HG03432 (cell line): ENCODE measurements around the gene VSIG2.

Experiments used
- ATAC-seq: cut with Tn5 transposase; IDR thresholded peaks from one replicate; pipeline ENCODE4 v1.9.1; 2021; ENCODE audit warnings: mild to moderate bottlenecking, moderate library complexity; ENCODE audit not compliant: unreplicated experiment

The VSIG2 gene

DNA sequence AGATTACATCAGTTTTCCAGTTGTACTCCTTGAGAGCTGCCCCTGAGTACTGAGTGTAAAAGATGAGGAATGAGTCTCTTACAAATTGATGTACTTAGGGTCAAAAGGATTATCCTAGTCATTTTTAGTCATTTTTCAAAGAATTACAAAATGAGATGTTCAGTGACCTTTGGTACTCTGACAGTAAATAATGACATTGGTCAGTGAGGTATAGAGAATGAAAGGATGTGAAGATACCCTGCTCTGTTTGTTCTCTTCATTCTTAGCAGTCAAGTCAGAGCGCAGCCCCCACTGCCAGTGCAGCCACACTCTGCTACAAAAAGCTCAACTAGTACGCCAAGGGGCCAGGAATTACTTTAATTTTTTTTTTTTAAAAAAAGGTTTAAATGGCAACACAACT, 14.1 kb upstream of the VSIG2 start:
- ATAC-seq: no peak

DNA sequence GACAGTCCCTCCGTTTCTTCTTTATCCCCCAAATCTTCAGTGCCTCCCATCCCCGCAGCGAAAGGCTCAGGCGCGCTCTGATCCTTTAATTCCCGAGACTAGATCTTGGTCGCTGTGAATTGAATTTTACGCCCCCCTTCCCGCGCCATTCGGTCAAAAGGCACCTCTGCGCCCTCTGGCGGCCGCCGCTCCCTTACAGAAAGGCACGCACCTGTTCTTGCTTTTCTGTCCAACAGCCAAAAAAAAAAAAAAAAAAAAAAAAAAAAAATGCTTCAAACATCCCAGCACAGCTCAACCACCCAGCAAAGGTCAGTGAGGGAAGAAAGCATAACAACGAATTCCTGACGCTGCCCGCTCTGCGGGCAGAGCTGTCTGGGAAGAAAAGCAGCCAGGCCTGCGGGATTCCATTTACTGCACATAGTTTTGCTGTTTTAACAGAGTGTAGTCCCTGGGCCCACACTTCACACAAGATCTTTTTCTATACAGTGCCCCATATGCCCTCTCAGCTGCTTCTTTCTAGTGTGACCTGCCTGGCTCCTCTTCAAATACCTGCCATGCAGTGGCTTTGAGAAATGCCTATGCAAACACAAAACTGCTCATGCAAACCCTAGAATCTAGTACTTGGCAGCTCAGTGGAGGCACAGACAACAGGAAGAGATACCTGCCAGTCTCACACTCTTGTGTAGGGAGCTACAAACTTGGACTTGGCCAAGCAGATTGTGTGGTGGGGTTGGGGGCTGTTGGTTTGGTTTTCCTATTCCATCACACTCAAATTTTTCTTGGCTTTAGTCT, 11.3 kb upstream of the VSIG2 start:
- ATAC-seq: peak; percentile 23

DNA sequence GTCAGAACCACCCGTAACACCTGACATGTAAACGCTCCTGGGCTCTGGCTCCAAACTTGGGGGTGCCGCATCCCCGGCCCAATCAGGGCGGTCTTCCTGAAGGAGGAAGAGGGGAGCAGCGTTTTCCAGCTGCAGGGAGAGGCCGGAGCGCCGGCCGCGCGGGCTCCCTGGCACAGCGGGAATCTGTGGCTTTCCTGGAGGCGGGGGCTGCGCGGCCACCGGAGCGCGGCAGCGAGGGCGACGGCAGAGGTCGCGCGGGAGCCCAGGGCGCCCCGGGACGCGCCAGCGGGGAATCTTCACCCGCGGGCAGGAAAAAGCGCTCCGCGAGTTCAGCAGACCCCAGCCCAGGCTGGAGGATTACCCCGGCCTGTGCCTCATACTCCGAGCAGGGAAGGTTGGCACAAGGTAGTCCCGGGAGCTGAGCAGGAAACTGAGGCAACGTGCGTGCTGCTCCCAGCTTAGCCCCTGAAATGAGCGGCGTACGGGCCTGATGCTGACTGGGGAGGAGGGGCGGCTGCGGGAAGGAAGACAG, 10.6 kb upstream of the VSIG2 start:
- peak; percentile 11 for ATAC-seq

DNA sequence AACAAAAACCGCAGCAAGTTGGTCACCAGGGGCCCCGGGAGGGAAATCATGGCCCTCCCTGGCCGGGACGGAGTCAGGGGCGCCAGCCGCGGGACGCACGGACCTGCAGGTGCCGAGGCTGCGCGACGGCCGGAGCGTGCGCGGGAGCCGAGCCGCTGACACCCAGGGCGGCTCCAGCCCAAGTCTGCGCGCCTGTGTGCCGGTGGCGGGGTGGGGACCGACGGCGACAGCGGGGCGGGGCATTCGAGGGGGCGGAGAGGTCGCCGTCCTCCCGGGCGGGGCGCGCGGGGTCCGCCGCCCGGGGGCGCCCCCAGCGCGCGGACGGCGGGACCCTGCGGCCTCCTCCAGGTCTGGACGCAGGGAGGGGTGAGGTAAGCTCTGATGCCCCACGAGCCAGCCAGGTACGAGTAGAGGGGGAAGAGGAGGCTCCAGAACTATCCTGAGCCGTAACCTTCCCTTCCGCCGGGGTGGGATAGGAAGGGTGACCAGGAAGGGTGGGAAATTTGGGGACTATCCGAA, 10.1 kb upstream of the VSIG2 start, which contains the start of gene ESAM:
Gene ESAM (minus strand): TSS at position 186 of the 519 bp plus-strand sequence. CDS start 136 bp downstream, at position 50.
- ATAC-seq: peak; percentile 65

DNA sequence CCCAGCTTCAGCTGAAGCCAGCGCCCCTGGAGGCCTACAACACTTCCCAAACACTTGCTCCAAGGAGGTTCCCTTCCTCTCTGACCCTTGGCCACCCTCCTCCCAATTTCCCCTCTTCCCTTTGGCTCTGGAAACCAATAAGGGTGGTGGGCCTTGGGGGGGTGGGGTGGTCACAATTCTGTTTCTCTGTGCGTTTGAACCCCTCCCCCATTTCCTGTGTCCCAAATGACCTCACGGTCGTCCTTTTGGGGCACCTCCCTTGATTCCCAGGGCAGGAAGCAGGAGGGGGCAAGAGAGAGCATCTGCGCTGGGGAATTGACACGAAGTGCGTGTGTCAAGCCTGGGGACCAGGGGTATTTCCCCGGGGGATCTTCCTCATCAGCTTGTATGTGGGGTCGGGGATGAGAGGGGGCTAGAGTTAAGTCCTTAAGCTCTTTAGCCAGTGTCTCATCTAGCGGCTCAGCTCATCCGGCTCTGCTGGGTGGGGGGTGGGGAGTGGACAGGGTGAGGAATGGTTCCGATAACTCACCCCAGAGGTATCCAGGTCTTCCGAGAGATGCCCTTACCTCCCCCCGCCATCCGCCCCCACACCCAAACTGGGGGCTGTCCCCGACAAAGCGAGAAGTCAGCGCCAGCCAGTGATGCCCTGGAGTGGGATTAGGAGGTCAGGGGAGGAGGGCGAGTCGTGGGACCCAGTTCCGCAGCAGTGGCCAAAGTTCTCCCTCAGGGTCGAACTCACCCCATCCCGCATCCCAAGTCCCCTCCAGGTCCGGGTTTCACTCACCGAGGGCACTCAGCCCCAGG, 9.4 kb upstream of the VSIG2 start:
- ATAC-seq: no peak

DNA sequence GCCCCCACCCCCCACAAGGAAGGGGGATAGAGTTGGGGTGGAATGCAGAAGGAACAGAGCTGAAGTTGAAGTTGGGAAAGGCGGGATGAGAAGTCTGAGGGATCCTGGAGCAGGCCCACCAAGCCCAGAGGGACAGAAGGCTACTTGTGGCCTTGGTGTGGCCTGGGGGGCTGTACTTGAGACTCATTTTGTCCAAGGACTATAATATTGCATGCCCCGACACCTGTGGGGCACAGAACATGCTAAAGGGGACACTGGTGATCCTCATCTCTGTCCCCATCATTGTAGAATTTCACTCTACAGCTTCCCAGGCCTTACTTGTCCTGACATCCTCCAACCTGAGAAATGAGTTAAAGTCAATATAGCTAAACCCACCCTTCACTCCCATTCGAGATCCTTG, 8.8 kb upstream of the VSIG2 start:
- no peak for ATAC-seq

DNA sequence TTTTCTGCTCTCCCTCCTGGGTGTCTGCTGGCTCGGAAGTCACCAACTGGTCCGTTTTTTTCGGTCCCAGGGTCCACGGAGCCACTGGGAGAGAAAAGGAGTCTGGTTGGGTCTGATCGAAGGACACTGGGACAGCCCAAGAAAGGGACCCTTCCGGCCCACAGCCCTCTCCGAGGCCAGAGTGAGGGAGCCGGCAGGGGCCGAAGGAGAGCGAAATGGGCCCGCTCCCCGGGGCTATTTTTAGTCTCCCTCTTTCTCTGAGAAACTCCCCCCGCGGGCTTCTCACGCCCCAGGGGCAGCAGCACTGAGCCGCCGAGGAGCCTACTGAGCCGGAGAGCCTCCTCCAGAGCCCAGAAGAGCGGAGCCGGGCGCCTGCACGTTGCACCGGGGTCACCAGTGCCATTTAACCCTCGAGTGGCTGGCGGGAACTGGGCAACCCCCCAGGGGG, 8.2 kb upstream of the VSIG2 start:
- peak; percentile 30 for ATAC-seq

DNA sequence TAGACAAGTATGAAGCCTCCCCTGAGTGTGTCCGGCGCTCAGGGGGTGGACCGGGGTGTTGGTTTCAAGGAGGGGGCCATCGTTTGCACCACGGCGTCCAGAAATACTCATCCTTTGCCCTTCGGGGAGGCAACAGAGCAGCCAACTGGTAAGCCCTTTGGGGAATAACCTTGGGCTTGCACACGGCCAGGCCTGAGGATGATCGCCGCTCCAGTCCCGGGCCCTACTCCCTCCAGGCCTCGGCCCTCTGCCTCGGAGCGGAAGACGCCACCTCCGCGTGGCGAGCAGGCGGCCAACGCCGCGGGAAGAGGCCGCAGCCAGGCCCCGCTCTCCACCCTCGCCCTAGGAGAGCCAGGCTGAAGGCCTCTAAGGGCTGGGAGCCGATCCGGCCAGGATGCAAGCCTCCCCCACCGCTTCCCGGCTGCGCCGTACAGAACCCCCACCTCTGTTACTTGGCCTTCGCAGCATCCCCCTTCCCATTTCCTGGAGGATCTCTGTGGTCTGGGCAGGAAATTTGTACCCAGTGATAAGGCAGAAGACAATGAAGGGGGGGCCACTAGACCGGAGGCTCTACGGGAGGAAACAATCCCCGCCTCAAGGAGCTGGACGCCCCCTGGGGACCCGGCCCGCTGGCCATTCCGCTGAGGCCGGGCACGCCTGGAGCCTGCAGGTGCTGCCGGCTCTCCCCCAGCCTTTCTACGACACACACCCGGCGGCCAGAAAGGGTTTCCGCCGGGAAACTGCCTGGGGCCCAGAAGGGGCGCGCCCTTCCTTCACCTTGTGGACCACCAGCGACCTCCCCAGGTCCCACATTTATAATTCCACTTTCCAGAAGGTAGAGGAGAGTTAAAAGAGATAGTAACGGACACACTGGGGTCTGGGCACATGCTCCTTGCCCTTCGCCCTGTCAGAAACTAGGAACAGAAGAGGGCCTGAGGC, 7.5 kb upstream of the VSIG2 start:
- no peak for ATAC-seq

DNA sequence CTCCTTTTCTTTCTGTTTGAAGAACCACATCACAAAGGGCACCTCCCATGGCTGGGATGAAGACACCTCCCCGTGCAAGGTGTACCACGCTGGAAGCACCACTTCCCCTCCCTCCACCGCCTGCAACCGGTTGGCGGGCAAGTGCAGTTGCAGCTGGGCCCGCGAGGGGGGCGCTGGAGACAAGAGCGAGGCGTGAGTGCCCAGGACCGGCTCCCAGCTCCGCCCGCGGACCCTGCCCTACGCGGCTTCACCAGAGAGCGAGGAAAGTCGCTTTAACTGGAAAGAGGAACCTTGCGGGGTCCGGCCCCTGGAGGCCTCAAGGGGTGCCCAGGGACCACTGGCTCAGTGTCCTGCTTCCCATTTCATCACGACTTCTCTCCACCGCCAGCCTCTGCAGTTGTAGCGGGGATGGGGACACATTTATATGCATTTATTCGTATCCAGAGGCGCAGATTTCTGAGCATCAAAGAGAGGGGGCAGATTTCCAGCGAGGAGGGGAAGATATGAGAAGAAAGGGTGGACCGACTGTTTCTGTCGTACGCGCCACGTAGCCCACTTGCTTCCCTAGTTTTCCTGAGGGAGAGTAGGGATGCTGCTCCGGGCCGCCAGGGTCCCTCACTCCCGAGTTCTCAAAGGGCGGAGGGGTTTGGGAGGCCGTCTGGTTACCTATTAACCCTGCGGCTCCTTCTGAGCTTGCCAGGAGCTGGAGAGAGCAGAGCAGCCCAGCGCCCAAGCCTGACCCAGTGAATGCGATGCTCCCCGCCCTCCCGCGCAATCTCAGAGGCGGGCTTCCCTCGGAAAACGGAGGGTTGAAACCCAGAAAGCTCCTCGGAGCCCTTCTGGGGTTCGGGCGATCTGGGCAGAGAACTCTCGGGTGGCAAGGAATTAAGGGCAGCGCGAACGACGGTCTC, 6.6 kb upstream of the VSIG2 start:
- ATAC-seq: peak; percentile 55

DNA sequence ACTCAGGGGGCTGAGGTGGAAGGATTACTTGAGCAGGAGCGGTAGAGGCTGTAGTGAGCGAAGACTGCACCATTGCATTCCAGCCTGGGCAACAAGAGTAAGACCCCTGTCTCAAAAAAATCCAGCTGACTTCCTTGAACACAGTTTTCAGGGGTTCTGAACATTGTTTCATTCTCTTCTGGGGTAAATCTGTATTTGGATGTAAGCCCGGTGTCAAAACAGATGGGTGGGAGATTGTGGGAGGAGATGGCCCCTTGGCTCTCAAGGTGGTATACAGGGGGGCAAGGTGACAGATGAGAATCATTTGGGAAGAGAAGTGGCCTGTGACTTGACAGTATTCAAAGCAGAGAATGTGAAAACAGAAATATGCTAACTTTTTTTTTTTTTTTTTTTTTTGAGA, 5.3 kb upstream of the VSIG2 start:
- no peak for ATAC-seq

DNA sequence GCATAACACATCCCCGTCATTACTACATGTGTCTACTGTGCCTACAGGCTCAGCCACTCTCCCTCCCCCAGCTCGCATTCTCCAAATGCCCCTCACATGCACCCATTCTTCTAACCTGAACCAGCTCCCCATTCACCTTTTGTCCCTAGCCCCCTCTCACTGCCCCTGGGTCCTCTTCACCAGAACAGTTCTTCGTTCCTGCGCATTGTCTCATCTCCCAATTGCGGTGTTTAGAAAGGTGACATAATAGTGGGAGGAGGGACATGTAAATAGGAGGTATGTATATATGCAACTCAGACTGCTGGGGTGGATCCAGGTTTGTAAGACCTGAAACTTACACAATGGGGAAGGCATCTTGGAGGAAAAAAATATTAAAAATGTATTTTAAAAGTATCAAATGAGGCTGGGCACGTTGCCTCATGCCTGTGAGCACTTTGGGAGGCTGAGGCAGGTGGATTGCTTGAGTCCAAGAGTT, 4.7 kb upstream of the VSIG2 start:
- ATAC-seq: no peak

DNA sequence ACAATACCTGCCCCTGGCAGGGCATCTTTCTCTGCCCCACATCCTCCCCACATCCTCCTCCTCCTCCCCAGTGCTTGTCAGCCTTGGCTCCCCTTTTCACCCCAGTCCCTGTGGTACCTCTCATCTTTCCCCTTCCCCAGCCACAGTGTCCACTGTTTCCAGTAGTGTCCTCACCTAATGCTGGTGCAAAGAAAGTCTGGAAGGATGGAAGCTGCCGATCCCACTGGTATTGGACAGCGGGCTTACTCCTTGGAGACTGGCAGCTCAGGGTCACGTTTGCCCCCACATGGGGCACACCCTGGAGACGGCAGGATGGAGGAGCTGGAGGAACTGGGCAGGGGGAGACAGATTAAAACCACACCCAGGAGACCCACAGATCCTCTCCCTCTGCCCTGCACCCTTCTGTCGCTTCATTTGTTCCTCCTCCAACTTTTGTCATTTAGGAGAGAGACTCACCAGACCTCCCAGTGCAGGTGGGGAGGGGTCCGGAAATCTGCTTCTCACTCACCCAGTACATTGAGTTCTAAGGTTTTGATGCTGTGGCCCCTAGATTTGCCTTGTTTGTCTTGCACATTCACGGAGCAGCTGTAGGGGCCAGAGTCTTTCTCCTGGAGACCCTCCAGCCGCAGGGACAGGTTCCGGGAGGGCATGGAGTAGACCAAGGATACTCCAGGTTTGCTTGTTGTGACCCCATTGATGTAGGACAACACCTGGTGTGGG, 4.1 kb upstream of the VSIG2 start:
- no peak for ATAC-seq

DNA sequence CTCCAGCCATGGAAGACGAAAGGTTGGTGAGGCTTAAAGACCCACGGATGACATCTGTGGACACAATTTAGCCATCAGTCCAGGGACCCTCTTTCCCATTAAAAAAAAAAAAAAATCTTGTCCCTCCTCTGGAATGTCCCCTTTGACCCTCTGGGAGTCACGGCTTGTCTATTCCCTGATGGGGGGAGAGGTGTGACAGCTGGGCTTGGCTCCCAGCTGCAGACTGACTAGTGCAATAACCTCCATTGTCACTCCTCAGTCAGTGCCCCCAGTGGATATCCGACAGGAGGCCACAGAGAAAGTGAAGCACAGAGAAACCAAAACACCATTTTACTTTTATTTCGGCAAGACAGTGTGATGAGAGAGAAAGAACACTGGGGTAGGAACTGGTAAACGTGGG, 2.7 kb upstream of the VSIG2 start:
- no peak for ATAC-seq

DNA sequence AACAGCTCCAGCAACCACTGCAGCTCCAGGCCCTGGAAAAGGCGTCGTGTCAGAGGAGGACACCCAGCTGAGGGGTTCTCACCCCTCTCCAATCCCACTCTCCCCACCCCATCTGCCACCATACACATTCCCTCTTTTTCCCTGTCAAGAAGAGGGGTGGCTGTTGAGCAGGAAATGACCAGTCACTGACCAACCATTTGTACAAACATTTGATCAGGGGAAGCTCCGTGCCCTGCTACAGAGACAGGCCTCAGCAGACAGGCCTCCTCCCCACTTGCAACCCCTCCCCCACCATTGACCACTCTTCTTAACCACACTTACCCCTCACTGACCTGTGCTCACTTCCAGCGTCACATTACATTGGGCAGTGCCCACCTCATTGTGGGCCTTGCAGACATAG, 2.3 kb upstream of the VSIG2 start:
- ATAC-seq: no peak

DNA sequence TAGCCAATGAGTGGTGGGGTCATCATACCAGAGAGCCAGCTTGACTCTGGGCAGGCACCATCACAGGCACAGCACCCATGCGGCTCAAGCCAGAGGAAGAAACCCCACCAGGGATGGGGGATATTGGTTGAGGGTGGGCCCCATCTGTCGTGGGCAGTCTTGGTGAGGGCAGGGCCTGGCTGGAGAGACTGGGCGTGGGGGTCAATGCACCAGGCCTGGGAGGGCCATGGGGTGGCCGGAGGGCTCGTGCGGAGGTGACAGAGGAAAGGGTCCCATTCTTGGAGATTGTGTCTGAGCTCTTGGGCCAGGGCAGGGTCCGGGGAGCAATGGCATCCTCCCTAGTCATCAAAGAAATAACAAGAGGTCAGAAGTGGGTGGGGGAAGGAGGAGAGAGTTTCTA, 1.6 kb upstream of the VSIG2 start:
- no peak for ATAC-seq

DNA sequence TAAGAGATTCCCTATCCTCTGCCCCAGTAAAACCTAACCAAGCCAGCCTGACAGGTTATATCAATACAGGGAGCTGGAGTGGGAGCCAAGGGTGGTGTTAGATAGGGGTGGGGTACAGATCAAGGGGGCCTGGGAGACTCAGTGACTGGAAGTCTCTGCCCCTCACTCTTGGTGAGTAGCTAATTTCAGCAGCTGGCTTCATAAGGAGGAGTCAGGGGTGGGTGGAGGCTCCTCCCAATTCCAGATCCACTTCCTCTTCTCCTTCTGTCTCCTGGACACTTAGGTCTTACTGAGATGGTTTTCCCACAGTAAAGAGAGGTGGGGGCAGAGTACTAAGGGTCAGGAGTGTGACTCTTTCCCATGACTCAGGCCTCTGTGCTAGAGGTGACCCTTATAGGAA, 1.1 kb upstream of the VSIG2 start:
- no peak for ATAC-seq

DNA sequence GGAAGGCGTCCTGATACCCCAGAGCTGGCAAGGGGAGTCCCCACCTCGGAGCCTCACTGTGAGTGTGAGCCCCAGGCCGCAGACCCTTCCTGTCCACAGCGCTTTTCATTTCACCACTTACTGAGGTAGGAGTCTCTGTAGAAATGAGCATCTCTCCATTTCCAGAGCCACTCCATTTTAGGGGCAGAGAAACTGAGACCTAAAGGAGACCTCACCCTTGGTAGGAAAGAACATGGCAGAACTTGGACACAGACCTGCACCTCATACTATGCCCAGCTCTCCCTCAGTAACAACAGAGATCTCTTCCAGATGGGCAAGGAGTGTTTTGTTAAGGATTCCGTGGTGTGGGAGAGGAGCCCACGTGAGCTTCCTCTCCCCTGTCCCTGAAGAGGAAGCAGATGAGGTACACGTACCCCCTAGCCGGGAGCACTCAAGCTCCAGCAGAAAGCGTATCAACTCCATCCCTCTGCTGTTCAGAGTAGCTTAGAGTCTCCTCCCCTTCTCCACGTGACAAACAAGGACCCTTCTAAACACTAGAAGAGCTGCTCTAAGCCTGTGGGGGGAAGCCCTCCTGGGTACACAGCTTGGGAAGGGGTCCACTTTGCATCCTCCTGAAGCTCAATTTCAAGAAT, 532 bp upstream of the VSIG2 start:
- no peak for ATAC-seq

DNA sequence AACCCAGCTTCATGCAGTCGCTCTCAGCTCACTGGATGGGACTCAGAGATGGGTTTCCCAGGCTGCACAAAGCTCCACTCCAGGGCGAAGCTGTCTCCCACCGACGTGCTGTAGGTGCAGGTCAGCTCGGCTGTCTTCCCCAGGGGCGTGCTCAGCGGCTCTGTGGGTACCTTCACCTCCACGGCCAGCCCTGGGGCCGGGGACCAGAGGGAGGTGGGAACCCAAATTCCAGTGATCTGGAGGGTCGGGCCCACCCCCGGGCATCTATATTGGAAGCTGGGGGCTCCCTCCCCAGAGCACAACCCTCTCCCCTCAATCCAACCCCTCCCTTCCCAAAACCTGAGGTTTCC, 689 bp downstream of the VSIG2 start:
- ATAC-seq: no peak
